SU-DHL-6 (cell line): ENCODE data around the gene SLC25A25.
"Not testable (repeated sequence)": the region's sequence is repeated elsewhere in the genome, so short reads cannot be mapped to it uniquely, and the experiment has no call there.

Experiments used
- EZH2phosphoT487 ChIP-seq: fragments of 200-600 bp; sonication (generic), shearing (Covaris generic); conservative IDR thresholded peaks from 2 replicates; pipeline ENCODE4 v1.6.1; 2018; ENCODE audit warnings: mild to moderate bottlenecking, antibody characterized with exemption, low read length, moderate library complexity, mixed read lengths
- TF ChIP-seq, protein P1 (sequence below): fragments of 200-600 bp; sonication (generic); IDR thresholded peaks from one replicate; pipeline ENCODE4 v1.5.1; 2017; ENCODE audit warnings: antibody characterized with exemption, mild to moderate bottlenecking, low read length, moderate library complexity; ENCODE audit not compliant: insufficient read depth, poor library complexity, severe bottlenecking

- TF ChIP-seq, protein P1, sequence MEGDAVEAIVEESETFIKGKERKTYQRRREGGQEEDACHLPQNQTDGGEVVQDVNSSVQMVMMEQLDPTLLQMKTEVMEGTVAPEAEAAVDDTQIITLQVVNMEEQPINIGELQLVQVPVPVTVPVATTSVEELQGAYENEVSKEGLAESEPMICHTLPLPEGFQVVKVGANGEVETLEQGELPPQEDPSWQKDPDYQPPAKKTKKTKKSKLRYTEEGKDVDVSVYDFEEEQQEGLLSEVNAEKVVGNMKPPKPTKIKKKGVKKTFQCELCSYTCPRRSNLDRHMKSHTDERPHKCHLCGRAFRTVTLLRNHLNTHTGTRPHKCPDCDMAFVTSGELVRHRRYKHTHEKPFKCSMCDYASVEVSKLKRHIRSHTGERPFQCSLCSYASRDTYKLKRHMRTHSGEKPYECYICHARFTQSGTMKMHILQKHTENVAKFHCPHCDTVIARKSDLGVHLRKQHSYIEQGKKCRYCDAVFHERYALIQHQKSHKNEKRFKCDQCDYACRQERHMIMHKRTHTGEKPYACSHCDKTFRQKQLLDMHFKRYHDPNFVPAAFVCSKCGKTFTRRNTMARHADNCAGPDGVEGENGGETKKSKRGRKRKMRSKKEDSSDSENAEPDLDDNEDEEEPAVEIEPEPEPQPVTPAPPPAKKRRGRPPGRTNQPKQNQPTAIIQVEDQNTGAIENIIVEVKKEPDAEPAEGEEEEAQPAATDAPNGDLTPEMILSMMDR = not testable (repeated sequence)
- not testable (repeated sequence) for TF ChIP-seq EZH2phosphoT487
Measured at GRCh38 chr9:128045409-128045808, 22.6 kb upstream of the SLC25A25 start.
